NCI-H146 (cell line): ENCODE data around the gene CUL5.
"Not testable (repeated sequence)": the region's sequence is repeated elsewhere in the genome, so short reads cannot be mapped to it uniquely, and the experiment has no call there.

Experiments used
- DNase-seq: peaks from one replicate; lab custom pipeline; 2025; lab: John Stamatoyannopoulos, UW

The CUL5 gene

GRCh38 chr11:108019870-108020540 lies 11.3 kb downstream of the CUL5 start:
- no peak for DNase-seq

DNA sequence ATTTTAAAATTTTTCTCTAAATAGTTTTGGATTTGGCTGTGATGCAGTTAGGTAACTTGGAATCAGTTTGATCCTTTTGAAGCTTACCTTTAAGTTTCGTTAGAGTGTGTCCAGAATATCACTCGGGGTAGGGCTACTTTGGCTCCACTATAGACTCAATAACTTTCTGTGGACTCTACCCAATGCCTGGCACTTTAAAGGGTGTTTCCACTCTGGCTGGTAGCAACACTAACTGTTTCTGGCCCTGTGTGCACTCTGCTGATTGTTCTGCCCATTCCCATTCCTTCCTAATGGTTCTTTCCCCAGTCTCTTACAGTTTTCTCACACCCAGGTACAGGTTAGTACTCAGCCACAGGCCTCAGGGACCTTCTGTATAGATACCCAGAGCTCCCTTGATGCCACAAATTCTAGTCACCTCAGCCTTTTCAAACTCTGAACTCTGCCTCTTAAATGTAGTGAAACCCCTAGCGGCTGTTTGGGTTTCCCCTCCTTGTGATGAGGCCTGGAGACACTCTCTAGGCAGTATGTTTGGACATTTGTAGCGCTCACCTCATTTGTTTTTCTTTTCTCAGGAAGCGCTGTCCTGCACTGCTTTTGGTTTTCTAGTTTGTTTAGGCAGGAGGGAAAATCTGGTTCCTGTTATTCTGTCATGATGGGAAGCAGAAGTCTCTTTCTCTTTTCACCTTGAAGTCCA lies 16.8 kb downstream of the CUL5 start:
- no peak for DNase-seq

DNA sequence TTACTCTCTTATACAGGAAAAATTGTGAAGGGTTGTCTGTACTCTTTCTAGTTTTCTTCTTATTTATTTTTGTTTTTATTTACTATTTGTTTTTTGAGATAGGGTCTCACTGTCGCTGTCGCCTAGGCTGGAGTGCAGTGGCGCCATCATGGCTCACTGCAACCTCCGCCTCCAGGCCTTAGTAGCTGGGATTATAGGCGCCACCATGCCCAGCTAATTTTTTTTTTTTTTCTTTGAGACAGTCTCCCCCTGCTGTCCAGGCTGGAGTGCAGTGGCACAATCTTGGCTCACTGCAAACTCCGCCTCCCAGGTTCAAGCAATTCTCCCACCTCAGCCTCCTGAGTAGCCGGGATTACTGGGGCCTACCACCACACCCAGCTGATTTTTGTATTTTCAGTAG lies 18.4 kb downstream of the CUL5 start:
- no peak for DNase-seq

- not testable (repeated sequence) for DNase-seq
Measured at GRCh38 chr11:108028822-108029441, 20.2 kb downstream of the CUL5 start.

DNA sequence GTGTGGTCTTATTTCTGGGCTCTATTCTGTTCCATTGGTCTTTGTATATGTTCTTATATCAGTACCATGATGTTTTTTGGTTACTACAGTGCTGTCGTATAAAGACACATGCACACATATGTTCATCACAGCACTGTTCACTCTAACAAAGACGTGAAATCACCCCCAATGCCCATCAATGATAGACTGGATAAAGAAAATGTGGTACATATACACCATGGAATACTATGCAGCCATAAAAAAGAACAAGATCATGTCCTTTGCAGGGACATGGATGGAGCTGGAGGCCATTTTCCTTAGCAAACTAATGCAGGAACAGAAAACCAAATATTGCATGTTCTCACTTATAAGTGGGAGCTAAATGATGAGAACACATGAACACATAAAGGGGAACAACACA lies 22.9 kb downstream of the CUL5 start:
- not testable (repeated sequence) for DNase-seq

- no peak for DNase-seq
Measured at GRCh38 chr11:108032800-108033199, 24.1 kb downstream of the CUL5 start.

- no peak for DNase-seq
Measured at GRCh38 chr11:108034034-108034433, 25.3 kb downstream of the CUL5 start.

DNA sequence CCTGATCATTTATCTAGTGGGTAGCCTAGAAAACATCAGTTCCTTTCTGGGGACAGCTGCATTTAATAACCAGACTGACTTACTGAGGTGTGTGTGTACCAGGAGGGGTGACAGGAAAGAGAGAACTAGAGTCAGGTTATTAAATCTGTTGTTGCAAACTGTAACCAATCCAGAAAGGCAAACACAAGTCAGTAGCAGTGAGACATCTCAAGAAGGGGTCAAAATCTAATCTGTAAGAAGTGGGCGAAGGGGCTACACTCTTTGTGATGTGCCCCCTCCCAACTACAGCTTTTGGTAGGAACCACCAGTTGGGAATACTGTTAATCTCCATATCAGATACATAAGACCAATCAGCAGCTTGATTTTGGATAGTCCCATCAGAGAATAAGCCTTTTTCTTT lies 26.3 kb downstream of the CUL5 start:
- DNase-seq = no peak

DNA sequence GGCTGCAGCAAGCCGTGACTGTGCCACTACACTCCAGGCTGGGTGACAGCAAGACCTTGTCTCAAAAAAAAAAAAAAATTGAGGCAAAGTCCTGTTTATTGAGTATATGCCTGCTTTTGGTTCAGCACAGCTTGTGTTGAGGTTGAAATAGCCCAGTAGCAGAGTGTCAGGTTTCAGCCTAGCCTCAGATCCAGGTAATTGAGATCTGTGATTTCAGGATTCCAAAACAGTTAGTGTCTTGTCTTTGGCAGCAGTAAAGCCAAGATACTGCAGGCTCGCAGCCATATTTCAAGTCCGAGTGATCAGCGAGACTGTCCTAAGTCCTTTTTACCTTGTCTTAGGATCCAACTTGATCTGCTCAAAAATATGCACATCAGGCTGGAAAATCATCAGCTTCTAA lies 27.0 kb downstream of the CUL5 start:
- no peak for DNase-seq

DNA sequence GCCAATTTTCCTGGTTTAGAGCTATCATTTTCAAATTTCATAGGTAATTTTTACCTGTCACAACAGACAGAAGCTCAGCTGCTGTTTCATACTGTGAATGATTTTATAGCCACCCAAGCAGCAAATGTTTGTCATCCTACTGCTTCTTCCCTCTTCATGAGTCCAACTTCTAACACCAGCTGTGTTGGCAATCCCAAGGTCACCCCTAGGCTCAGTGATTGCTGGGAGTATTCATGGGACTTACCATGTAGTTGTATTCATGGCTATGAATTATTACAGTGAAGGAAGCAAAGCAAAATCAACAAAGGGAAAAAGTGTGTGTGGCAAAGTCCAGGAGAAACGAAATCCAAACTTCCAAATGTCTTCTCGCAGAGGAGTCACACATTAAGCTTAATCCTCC lies 28.5 kb downstream of the CUL5 start:
- DNase-seq = no peak

DNA sequence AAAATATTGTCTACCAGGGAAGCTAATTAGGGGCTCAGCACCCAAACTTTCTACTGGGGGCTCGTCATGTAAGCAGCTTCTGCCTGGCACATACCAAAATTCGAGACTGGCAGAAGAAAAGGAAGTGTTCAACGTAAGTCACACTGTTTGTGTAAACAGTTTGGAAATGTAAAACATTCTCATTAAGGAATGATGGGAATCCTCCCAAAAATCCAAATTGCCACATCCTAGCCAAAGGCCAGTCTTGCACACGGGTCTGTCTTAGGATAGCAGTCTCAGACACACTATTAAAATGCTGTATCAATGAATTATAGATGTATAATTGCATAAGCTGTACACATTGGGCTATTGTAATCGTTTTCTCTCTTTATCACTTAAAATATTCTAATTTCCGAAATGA lies 28.9 kb downstream of the CUL5 start:
- DNase-seq = no peak

GRCh38 chr11:108048269-108048668 lies 39.6 kb downstream of the CUL5 start:
- no peak for DNase-seq

- no peak for DNase-seq
Measured at GRCh38 chr11:108062336-108062735, 53.6 kb downstream of the CUL5 start.

- DNase-seq = no peak
Measured at GRCh38 chr11:108063410-108063809, 54.7 kb downstream of the CUL5 start.

- no peak for DNase-seq
Measured at GRCh38 chr11:108069947-108070346, 61.2 kb downstream of the CUL5 start.

DNA sequence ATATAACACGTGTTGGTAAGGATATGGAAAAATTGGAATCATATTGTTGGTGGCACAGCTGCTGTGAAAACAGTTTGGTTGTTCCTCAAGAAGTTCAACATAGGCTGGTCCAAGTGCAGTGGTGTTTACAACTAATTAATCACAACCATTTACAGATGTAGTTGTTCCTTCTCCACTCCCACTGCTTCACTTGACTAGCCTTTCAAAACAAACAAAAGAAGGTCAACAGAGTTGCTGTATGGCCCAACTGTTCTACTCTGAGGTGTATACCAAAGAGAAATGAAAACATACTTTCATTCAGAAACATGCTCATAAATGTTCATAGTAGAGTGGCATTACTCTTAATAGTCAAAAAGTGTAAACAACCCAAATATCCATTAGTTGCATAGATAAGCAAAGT lies 76.1 kb downstream of the CUL5 start:
- DNase-seq = no peak

DNA sequence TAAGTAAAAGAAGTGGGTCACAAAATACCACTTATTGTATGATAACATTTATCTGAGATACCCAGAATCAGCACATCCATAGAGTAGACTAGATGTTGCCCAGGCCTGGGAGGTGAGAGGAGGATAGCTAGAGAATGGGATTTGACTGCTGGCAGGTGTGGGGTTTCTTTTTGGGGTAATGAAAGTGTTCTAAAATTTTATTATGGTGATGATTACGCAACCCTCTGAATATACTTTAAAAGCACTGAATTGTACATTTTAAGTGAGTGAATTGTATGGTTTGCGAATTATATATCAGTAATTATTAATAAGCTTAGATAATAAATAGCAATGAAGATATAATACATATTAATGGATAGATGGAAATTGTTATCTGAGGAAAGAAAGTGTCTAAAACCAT lies 77.0 kb downstream of the CUL5 start:
- DNase-seq = no peak

- no peak for DNase-seq
Measured at GRCh38 chr11:108092134-108092533, 83.4 kb downstream of the CUL5 start.

- no peak for DNase-seq
Measured at GRCh38 chr11:108093128-108093904, 84.6 kb downstream of the CUL5 start.

GRCh38 chr11:108097179-108097578 lies 88.5 kb downstream of the CUL5 start:
- DNase-seq = no peak

- no peak for DNase-seq
Measured at GRCh38 chr11:108101090-108101775, 92.5 kb downstream of the CUL5 start.

GRCh38 chr11:108111126-108111525 lies 102.4 kb downstream of the CUL5 start:
- DNase-seq = no peak
